ES-I3 (cell line): Measurements from ENCODE around the gene SHMT2.

Source experiments
- H3K36me3 ChIP-seq: 2 replicates; pipeline ENCODE4 v1.6.1; 2013; ENCODE audit warnings: mild to moderate bottlenecking, low read length, control low read depth, moderate library complexity; ENCODE audit not compliant: insufficient read depth
- H3K4me1 ChIP-seq: 2 replicates; pipeline ENCODE4 v1.6.1; 2013; ENCODE audit warnings: mild to moderate bottlenecking, control low read depth, low read length; ENCODE audit not compliant: insufficient read depth
- H3K9ac ChIP-seq: 2 replicates; pipeline ENCODE4 v1.6.1; 2013; ENCODE audit warnings: low read depth, mild to moderate bottlenecking, low read length, moderate library complexity
- H3K9me3 ChIP-seq: 2 replicates; pipeline ENCODE4 v1.6.1; 2013; ENCODE audit warnings: mild to moderate bottlenecking, low read length, moderate library complexity; ENCODE audit not compliant: control insufficient read depth, insufficient read depth

The SHMT2 gene

GRCh38 chr12:57223191-57224165 is 6.0 kb upstream of the SHMT2 start:
- Histone ChIP-seq H3K9ac (no peak overlapping the region), H3K4me1 (peaks cover 23% of the 10 kb centered on the region), H3K9me3 (no peaks in the 10 kb centered on the region), H3K36me3 (no peaks in the 10 kb centered on the region)

GRCh38 chr12:57224278-57224972 is 5.1 kb upstream of the SHMT2 start:
- no peaks in the 10 kb centered on the region for H3K36me3 ChIP-seq
- no peak overlapping the region for H3K9ac ChIP-seq
- no peaks in the 10 kb centered on the region for H3K9me3 ChIP-seq
- peaks cover 28% of the 10 kb centered on the region for H3K4me1 ChIP-seq

GRCh38 chr12:57224973-57225679 is 4.4 kb upstream of the SHMT2 start:
- H3K9me3 ChIP-seq = no peaks in the 10 kb centered on the region
- peaks cover 24% of the 10 kb centered on the region; the same call in 1 of the 2 replicates for H3K4me1 ChIP-seq
- H3K9ac ChIP-seq = peak overlapping the region; percentile 8; the same call in 1 of the 2 replicates
- H3K36me3 ChIP-seq = no peaks in the 10 kb centered on the region

- Histone ChIP-seq H3K9me3 (no peaks in the 10 kb centered on the region), H3K36me3 (no peaks in the 10 kb centered on the region), H3K9ac (peak overlapping the region; percentile 19; the same call in 1 of the 2 replicates), H3K4me1 (peaks cover 24% of the 10 kb centered on the region; the same call in 1 of the 2 replicates)
These were observed 3.8 kb upstream of the SHMT2 start for GRCh38 chr12:57225680-57226210.

DNA sequence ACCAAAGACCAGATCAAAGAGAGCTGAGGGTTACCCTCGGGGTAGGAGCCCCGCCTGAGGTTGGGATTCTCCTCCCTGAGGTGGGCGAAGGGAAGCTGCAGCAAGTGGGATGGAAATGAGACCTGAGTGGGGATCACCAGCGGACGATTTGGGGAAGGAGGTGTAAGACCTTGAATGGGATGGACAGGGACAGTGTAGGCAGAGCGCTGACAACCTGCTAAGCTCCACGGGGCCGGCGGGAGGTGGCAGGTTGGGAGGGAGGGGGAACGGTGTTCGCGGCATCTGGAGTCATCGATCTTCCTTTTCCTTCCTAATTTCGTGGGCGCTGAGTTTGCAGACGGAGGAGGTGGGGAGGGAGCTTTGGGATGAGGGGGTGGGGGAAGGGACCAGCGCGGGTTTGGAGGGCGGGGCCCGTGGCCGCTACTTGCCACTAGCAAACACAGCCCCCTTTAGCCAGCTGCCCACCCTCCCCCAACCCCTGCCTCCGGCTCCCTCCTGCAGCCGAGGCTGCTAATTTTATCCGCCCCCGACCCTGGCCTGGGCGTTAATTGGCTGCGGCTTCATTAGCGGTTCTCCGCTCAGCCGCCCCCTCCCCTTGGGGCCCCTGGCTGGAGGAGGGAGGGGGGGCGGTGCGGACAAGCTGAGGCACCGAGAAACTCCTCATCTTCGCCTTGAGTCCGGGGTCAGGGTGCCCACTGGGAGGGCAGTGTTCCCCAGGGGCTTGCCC is 2.8 kb upstream of the SHMT2 start:
- peaks cover 10% of the 10 kb centered on the region; the same call in 1 of the 2 replicates for H3K36me3 ChIP-seq
- no peaks in the 10 kb centered on the region for H3K9me3 ChIP-seq
- peak overlapping the region; percentile 55 for H3K9ac ChIP-seq
- peaks cover 21% of the 10 kb centered on the region; the same call in 1 of the 2 replicates for H3K4me1 ChIP-seq

- Histone ChIP-seq H3K4me1 (peaks cover 20% of the 10 kb centered on the region; the same call in 1 of the 2 replicates), H3K9ac (peak overlapping the region; percentile 55; the same call in 1 of the 2 replicates), H3K36me3 (peaks cover 14% of the 10 kb centered on the region; the same call in 1 of the 2 replicates), H3K9me3 (no peaks in the 10 kb centered on the region)
These were observed 2.0 kb upstream of the SHMT2 start for GRCh38 chr12:57227315-57228115.

- Histone ChIP-seq H3K4me1 (peaks cover 14% of the 10 kb centered on the region), H3K36me3 (peaks cover 20% of the 10 kb centered on the region; the same call in 1 of the 2 replicates), H3K9ac (peak overlapping the region; percentile 96), H3K9me3 (no peaks in the 10 kb centered on the region)
These were observed 371 bp upstream of the SHMT2 start for GRCh38 chr12:57229046-57229633.

DNA sequence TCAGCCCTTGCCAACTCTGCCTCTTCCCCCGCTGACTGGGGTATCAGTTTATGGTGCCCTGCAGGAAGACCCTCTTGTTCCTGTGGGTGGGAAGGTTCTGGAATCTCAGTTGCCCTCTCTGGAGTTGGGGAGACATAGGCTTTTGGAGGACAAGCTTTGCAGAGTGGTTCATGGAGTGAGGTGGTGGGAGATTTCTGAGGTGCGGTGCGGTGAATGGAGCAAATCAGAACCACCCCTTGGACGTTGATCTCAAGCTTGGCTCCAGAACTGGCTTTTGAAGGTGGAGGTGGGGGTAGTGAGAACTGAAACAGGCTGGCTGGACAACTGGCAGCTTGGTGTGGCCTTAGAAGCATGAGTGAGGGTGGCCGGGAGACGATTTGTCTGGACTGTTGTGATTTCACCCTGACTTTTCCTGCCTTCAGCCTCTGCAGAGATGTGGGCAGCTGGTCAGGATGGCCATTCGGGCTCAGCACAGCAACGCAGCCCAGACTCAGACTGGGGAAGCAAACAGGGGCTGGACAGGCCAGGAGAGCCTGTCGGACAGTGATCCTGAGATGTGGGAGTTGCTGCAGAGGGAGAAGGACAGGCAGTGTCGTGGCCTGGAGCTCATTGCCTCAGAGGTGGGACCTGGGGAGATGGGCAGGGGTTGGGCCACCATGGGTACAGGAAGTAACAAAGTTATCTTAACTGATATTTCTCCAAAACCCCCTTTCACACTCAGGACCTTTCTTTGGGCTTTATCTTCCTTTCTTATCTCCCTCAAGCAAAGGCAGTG is 1.1 kb downstream of the SHMT2 start:
- peaks cover 15% of the 10 kb centered on the region for H3K4me1 ChIP-seq
- peaks cover 20% of the 10 kb centered on the region; the same call in 1 of the 2 replicates for H3K36me3 ChIP-seq
- H3K9me3 ChIP-seq = no peaks in the 10 kb centered on the region
- H3K9ac ChIP-seq = peak overlapping the region; percentile 96

GRCh38 chr12:57231276-57232021 is 1.9 kb downstream of the SHMT2 start:
- peaks cover 15% of the 10 kb centered on the region for H3K4me1 ChIP-seq
- H3K36me3 ChIP-seq = peaks cover 20% of the 10 kb centered on the region; the same call in 1 of the 2 replicates
- peak overlapping the region; percentile 96; the same call in 1 of the 2 replicates for H3K9ac ChIP-seq

DNA sequence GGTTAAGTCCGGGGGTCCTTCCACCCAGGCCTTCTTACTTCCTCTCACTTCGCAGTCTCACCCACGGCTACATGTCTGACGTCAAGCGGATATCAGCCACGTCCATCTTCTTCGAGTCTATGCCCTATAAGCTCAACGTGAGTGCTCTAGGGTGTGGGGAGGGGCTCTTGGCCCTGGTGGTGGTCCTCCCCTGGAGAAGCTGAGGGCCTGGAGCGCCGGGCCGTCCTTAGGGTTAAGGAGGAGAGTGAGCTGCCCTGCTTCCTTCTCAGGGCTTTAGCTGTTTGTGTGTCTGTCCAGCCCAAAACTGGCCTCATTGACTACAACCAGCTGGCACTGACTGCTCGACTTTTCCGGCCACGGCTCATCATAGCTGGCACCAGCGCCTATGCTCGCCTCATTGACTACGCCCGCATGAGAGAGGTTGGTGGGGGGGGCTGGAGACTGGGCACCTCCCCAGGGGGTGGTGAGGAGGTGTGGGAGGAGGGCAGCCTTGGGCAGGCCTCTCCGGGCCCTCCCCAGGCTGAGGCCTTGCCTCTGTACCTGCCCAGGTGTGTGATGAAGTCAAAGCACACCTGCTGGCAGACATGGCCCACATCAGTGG is 2.7 kb downstream of the SHMT2 start:
- H3K4me1 ChIP-seq = peaks cover 17% of the 10 kb centered on the region
- H3K36me3 ChIP-seq = peaks cover 20% of the 10 kb centered on the region; the same call in 1 of the 2 replicates
- no peaks in the 10 kb centered on the region for H3K9me3 ChIP-seq
- no peak overlapping the region for H3K9ac ChIP-seq

More at GRCh38 chr12:57231276-57232021, 1.9 kb downstream of the SHMT2 start:
- no peaks in the 10 kb centered on the region for H3K9me3 ChIP-seq
